GM06990 (cell line): Measurements from ENCODE around the gene HMX2.

Experiments used
- DNase-seq: peaks from one replicate; pipeline ENCODE4 v3.0.0-alpha.2; 2011; ENCODE audit not compliant: insufficient read length; ENCODE audit errors: extremely low read depth
- H3K27me3 ChIP-seq: replicated peaks from 2 replicates; pipeline ENCODE4 v1.6.0; 2011; ENCODE audit warnings: low read length; ENCODE audit not compliant: control insufficient read depth, insufficient read depth
- H3K36me3 ChIP-seq: 2 replicates; pipeline ENCODE4 v1.5.1; 2011; ENCODE audit warnings: low read length; ENCODE audit not compliant: control insufficient read depth, insufficient read depth
- H3K4me3 ChIP-seq: replicated peaks from 2 replicates; pipeline ENCODE4 v1.5.1; 2011; ENCODE audit warnings: low read depth, mild to moderate bottlenecking, control low read depth, low read length
- TF ChIP-seq, protein P1 (sequence below): IDR thresholded peaks from 2 replicates; pipeline ENCODE4 v1.5.1; 2011; ENCODE audit warnings: low read length, control low read depth, mild to moderate bottlenecking, inconsistent platforms; ENCODE audit not compliant: insufficient read depth, poor library complexity, severe bottlenecking

The HMX2 gene

DNA sequence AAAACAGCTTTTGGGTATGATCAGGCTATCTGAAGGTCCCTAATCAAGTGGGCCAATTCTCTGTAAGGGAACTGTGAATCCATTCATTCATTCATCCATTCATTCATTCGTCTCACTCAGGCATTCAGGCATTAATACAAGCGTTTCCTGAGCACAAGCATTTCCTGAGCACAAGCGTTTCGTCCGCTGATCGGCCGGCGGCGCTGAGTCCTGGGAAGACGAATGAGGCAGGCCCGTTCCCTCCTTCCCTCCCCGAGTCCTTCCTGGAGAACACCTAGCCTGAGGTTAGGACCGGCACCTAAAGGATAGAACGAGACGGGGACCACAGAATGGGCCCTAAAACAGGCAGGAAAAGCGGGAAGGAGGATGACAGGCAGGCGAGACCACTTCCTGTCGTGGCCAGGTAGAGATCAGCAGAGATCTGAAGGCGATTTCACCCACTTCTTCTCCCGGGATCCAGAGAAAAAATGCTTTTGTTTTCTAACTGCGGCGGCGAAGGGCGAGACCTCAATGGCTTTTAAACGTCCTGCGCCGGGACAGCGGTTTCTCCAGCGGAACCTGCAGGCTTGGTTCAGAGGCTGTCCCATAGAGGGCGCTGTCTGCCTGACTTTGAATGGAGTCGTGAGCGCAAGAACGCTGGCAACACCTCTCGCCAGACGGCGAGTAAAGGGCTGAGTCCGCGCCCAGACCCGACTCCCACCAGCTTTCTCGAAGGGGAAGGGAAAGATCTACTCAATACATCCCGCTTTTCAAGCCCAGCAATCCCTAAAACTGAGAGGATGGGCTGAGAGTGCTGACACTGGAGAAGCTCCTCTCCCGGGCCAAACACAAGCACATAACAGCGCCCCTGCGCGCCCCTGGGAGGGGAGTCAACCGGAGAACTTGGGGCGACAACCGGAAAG lies 15.1 kb upstream of the HMX2 start:
- no peaks in the 10 kb centered on the region; the same call in none of the 2 replicates for H3K27me3 ChIP-seq

DNA sequence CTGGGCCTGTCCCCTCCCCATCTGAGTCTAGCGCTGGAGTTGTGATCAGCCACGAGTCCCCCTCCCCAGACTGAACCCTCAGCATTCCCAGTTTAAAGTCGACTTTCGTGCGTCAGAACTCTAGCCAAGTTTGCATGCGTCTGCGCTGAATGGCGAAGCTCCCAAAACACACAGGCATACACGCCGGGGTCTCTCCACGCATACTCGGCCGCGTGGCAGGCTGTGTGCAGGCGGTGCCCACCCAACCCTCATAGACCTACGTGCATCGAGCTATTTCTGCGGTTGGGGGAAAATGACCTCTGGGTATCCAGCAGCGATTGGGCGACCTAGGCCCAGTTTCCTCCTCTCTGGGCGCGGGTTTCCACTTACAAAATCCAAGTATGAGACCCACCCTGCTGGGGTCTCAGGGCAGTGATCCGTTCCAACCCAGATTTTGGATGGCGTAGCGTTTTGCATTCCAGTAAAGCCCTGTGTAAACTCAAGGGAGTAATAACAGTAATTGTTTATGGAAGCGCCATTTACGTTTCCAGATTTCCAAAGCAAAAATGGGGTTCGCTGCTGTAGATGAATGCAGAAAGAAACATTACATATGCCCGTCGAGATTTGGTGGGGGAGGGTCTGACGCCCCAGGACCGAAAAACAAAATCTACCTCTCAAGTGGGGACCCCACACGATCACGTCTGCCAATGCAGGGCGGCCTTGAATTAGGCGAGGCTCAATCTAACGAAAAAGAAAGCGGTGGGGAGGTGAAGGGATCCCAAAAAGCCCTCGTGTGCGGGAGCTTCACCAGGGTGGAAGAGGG lies 14.2 kb upstream of the HMX2 start:
- TF ChIP-seq, protein P1, sequence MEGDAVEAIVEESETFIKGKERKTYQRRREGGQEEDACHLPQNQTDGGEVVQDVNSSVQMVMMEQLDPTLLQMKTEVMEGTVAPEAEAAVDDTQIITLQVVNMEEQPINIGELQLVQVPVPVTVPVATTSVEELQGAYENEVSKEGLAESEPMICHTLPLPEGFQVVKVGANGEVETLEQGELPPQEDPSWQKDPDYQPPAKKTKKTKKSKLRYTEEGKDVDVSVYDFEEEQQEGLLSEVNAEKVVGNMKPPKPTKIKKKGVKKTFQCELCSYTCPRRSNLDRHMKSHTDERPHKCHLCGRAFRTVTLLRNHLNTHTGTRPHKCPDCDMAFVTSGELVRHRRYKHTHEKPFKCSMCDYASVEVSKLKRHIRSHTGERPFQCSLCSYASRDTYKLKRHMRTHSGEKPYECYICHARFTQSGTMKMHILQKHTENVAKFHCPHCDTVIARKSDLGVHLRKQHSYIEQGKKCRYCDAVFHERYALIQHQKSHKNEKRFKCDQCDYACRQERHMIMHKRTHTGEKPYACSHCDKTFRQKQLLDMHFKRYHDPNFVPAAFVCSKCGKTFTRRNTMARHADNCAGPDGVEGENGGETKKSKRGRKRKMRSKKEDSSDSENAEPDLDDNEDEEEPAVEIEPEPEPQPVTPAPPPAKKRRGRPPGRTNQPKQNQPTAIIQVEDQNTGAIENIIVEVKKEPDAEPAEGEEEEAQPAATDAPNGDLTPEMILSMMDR, result no peak
- Histone ChIP-seq H3K4me3 (peak overlapping the region; percentile 33; the same call in 1 of the 2 replicates), H3K36me3 (no peaks in the 10 kb centered on the region), H3K27me3 (no peaks in the 10 kb centered on the region; the same call in none of the 2 replicates)
- DNase-seq, result no peak

More for the DNA sequence above, 15.1 kb upstream of the HMX2 start:
- TF ChIP-seq, protein P1, result peak; percentile 89
- peak; percentile 79 for DNase-seq
- Histone ChIP-seq H3K4me3 (peak overlapping the region; percentile 33), H3K36me3 (no peaks in the 10 kb centered on the region)

DNA sequence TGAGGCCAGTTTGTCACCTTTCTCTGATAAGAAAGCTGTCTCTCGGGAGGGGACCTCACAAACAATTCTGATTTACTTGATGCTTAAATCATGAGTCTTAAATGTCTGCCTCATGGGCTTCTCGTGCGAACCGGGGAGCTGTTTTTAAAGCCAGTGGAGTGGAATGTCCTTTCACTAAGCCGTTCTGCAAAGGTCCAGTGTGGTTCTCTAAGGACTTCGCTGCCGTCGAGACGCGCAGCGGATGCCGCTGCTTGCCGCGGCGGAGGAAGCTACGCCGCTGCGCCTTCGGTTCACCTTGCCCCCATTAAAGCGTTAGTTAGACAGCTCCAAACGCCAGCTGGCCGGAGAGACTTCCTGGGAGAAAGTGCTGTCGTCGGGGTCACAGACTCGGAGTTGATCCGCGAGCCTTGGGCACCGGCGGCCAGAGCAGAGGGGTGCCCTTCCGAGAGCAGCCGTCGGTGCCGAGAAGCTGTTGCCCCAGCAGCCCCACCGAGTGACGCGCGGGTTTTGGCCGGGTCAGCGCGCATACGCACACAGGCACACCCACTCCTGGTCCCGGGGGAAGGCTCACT lies 13.5 kb upstream of the HMX2 start:
- Histone ChIP-seq H3K36me3 (no peaks in the 10 kb centered on the region), H3K27me3 (no peaks in the 10 kb centered on the region; the same call in none of the 2 replicates), H3K4me3 (no peak overlapping the region)
- TF ChIP-seq, protein P1, result no peak
- DNase-seq, result no peak

DNA sequence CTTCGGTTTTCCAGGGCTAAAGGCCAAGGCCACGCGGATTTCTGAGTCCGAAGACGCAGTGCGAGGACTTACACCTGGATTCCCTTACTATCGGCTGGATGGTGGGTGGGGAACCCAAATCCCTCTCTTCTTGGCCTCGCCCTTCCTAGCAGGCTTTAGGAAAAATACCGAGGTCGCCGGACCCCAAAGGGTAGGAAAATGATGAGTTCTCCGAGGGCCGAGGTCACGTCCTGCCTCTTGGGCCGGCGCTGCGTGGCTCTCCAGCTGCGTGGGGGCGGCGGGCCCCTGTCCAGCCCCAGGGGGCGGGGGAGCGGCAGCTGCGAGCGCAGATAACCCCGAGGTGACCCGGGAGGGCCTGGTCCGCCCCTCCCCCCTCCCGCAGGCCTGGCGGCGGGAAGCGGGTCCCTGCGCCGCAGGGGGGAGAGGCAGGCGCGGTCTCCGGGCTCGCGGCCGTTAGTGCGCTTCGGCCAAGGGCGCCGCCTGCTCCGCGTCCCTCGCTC lies 13.0 kb upstream of the HMX2 start:
- Histone ChIP-seq H3K4me3 (peak overlapping the region; percentile 72), H3K36me3 (no peaks in the 10 kb centered on the region), H3K27me3 (no peaks in the 10 kb centered on the region; the same call in none of the 2 replicates)
- no peak for DNase-seq
- TF ChIP-seq, protein P1, result no peak

DNA sequence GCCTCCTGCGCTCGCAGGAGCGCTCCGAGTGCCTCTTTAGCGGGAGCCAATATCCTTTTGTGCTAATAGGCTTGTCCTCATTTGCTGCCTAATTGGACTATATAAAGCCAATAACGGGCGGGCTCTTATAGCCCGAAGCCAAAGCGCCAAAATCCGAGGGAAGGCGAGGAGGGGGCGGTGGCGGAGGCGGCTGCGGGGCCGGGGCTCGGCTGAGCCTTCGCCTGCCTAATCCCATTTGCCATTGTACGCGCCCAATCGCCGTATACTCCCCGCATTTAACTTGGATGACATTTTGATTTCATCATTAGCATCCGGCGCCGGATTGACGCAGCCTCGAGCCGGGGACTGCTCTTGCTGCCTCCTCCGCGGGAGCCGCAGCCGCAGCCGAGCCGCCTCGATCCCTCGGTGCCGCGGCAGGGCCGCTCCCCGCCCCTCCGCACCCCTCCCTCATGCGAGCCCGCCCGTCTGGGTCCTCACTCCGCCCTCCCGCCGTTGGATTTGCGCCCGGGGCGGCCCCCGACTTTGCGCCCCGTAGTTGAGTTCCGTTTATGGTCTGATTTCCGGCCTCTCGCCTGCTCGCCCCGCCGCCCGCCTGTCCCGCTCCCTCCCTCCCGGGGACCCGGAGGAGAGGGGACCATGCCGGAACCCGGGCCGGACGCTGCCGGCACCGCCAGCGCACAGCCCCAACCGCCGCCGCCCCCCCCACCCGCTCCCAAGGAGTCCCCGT lies 12.4 kb upstream of the HMX2 start, which contains the start of gene HMX3:
Gene HMX3, plus strand, starts transcription at position 556 of the 727 bp plus-strand sequence. Its CDS starts 81 bp downstream, at position 637.
- Histone ChIP-seq H3K4me3 (peak within 1 kb of the TSS; percentile 72), H3K36me3 (no peaks in the 10 kb centered on the region), H3K27me3 (no peaks in the 10 kb centered on the region; the same call in none of the 2 replicates)
- TF ChIP-seq, protein P1, result no peak
- peak; percentile 91 for DNase-seq
